ENCODE data around the gene ATF5. TPM values are rescaled to one million over a fixed set of nuclear protein-coding genes. Genes with fewer than 3 reads are reported as not detected.

The ATF5 gene
- total RNA-seq, 4 donors from 2014 or later, result 5.0 to 10.0 (median 6.8) TPM

GRCh38 chr19:49892716-49893115, 36.3 kb upstream of the ATF5 start:
- intact Hi-C loops (cut with DNase I; ENCODE audit: low total_unique reads), result no loop called here
- DNase-seq (ENCODE audit: low spot score in 2 of 2), result no peak
- no peak for TF ChIP-seq CTCF (IDR thresholded peaks at IDR 0.05)
- TF ChIP-seq POLR2A (IDR thresholded peaks at IDR 0.05), result no peak
- no peak overlapping the region for H3K4me3 ChIP-seq (ENCODE audit: low read depth, poor library complexity, severe bottlenecking)
- 85% methylated on average over 1 of the region's 1 CpG for WGBS, 2 donors

GRCh38 chr19:49894011-49894664, 34.9 kb upstream of the ATF5 start:
- no peak overlapping the region for H3K4me3 ChIP-seq (ENCODE audit: low read depth, poor library complexity, severe bottlenecking)
- 92% methylated on average over 18 of the region's 18 CpGs for WGBS, 2 donors
- TF ChIP-seq CTCF (IDR thresholded peaks at IDR 0.05), result no peak
- no peak for TF ChIP-seq POLR2A (IDR thresholded peaks at IDR 0.05)
- DNase-seq (ENCODE audit: low spot score in 2 of 2), result no peak
- intact Hi-C loops (cut with DNase I; ENCODE audit: low total_unique reads), result no loop called here

GRCh38 chr19:49894879-49895565, 34.0 kb upstream of the ATF5 start:
- no peak for DNase-seq (ENCODE audit: low spot score in 2 of 2)
- no peak overlapping the region for H3K4me3 ChIP-seq (ENCODE audit: low read depth, poor library complexity, severe bottlenecking)
- TF ChIP-seq POLR2A (IDR thresholded peaks at IDR 0.05), result no peak
- TF ChIP-seq CTCF (IDR thresholded peaks at IDR 0.05), result no peak
- intact Hi-C loops (cut with DNase I; ENCODE audit: low total_unique reads), result no loop called here
- 80 to 82% methylated on average over 17 of the region's 17 CpGs for WGBS, 2 donors

- TF ChIP-seq POLR2A (IDR thresholded peaks at IDR 0.05) (no peak), CTCF (IDR thresholded peaks at IDR 0.05) (no peak)
- H3K4me3 ChIP-seq (ENCODE audit: low read depth, poor library complexity, severe bottlenecking), result no peak overlapping the region
- DNase-seq (ENCODE audit: low spot score in 2 of 2), result no peak
- intact Hi-C loops (cut with DNase I; ENCODE audit: low total_unique reads), result no loop called here
- 68 to 72% methylated on average over 14 to 17 of the region's 17 CpGs for WGBS, 2 donors
Measured at GRCh38 chr19:49895566-49896297, 33.3 kb upstream of the ATF5 start.

GRCh38 chr19:49896863-49897621, 32.0 kb upstream of the ATF5 start, which contains the start of gene IL4I1:
Gene IL4I1 (minus strand): TSS chr19:49896887. CDS start chr19:49896160, 727 bp downstream.
- TF ChIP-seq POLR2A (IDR thresholded peaks at IDR 0.05), result no peak
- TF ChIP-seq CTCF (IDR thresholded peaks at IDR 0.05), result no peak
- no peak within 1 kb of the TSS for H3K4me3 ChIP-seq (ENCODE audit: low read depth, poor library complexity, severe bottlenecking)
- no peak for DNase-seq (ENCODE audit: low spot score in 2 of 2)
- intact Hi-C loops (cut with DNase I; ENCODE audit: low total_unique reads), result no loop called here
- WGBS, 2 donors, result 22 to 29% methylated on average over 17 to 20 of the region's 20 CpGs
